Measurements from ENCODE around the gene EMSY. TPM values are rescaled to one million over a fixed set of nuclear protein-coding genes. Genes with fewer than 3 reads are reported as not detected.

EMSY gene
- total RNA-seq, 1 donor from 2014 or later = 28.9 TPM

DNA sequence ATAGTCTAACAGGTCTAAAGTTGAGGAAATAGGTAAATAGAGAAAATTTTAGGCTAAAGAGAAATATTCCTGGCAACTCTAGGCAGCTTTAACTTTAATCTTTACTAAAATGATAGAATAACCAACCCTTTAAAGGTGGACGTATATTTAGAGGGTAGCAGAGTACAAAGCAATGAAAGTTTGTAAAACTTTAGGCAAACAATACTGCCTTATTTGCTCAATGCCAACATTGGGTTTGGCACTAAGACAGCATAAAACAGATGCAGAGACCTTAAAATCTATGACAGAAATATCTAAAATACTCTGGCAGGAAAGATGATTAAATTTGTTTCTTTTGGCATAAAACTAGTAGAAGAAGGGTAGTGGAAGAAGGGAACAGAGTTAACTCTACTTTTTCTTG is 70.7 kb downstream of the EMSY start:
- FAIRE-seq (no peak), DNase-seq (ENCODE audit: low spot score in 2 of 2) (no peak)

DNA sequence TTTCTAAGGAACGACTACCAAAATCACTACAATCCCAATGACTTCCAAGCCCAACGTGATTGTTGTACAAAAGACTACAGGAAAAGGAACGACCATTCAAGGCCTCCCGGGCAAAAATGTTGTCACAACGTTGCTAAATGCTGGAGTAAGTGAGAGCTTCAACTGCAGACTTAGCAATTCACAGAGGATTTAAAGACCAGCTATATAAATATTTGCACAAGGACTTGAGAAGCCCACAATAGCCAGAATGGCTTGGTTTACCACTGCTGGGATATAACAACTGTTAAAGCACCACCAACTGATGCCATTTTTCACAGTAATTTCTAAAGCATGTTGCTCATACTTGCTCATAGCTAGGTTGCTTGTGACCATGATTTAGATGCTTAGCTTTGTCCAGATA is 78.3 kb downstream of the EMSY start:
- DNase-seq (ENCODE audit: low spot score in 2 of 2) (no peak), FAIRE-seq (no peak)

DNA sequence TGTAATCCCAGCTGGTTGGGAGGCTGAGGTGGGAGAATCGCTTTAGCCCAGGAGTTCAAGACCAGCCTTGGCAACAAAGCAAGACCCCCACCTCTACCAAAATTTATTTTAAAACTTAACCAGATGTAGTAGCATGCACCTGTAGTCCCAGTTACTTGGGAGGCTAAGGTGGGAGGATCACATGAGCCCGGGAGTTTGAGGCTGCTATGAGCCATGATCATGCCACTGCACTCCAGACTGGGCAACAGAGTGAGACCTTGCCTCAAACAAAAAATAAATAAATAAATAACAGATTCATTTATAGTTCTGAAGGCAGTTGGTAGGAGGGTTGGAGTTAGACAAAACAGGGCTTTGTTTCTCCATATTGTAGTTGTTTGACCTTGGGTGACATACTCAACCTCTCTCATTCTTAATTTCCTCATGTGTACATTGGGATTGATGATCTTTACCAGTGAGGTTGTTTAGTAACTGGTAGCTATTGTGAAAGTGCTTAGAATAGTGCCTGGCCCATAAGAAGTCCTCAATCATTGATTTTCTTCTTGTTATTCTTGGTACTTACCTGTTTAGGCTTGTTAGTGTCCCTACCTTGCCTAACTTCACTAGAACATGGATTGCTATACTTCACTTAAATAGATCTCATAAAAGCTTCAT is 79.1 kb downstream of the EMSY start:
- no peak for FAIRE-seq
- no peak for DNase-seq (ENCODE audit: low spot score in 2 of 2)

DNA sequence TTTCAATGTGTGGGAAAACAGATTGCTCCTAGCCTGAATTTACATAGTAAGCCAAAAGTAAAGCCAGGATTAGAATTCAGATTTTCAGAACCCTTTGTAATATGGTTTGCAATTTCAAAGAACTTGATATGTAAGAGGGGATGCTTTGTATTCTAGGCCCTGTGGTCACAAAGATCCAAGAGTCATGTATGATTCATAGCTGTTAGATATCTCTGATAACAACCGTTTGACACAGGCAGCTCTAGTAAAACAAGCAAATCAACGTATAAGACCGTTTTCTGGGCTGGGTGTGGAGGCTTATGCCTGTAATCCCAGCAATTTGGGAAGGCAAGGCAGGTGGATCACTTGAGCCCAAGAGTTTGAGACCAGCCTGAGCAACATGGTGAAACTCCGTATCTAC is 79.6 kb downstream of the EMSY start:
- FAIRE-seq = no peak

DNA sequence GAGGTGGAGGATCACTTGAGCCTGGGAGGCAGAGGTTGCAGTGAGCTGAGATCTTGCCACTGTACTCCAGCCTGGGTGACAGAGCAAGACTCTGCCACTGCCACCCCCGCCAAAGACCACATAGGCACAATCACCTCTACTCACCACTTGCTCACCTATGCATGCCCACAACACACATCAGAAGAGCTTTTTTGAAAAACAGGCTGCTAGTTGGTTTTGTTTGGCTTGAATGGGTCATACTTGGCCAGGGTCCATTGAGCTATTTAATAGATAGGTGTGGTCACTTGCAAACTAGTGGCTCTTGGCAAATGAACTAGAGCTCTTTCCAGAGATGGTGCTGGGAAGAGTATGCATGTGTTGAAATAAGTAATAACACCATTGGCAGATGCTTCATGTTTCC is 80.1 kb downstream of the EMSY start:
- no peak for DNase-seq (ENCODE audit: low spot score in 2 of 2)
- no peak for FAIRE-seq

More for the DNA sequence above, 79.6 kb downstream of the EMSY start:
- no peak for DNase-seq (ENCODE audit: low spot score in 2 of 2)

DNA sequence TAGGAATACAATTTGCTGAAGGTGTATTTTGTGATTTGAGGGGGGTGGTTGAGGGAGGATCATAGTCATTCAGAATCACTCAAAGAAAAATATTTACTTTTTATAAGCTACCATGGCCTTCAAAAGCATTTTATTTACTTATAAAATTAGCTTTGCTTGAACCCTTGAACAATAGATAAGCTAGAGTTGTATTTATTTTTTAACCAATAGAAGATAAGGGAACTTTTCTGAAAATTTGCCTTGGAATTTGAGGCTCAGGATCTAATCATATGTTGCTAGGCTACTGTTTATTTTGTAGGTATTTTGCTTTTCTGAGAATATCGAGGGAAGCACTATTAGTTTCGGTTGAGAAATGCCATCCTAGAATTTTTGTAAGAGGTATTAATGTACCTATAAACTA is 82.1 kb downstream of the EMSY start:
- no peak for FAIRE-seq
- no peak for DNase-seq (ENCODE audit: low spot score in 2 of 2)

DNA sequence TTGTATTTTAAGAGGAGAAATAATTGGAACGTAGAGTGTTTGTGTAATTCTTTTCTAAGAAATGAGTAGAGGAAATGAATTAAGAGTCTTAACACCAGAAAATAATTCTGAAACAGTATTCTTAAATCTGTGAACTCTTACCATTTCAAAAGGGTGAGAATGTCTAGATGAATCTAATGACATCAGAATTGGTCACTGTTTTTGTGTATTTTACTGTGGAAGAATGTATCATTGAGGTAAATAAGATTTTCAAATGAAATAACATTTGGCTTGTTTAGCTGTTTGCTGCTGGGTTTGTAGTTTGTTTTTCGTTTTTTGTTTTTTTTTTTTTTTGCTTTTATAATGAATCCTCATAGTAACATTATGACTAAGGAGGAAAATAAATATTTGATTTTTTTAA is 97.6 kb downstream of the EMSY start:
- FAIRE-seq (peak; percentile 72), DNase-seq (ENCODE audit: low spot score in 2 of 2) (no peak)

DNA sequence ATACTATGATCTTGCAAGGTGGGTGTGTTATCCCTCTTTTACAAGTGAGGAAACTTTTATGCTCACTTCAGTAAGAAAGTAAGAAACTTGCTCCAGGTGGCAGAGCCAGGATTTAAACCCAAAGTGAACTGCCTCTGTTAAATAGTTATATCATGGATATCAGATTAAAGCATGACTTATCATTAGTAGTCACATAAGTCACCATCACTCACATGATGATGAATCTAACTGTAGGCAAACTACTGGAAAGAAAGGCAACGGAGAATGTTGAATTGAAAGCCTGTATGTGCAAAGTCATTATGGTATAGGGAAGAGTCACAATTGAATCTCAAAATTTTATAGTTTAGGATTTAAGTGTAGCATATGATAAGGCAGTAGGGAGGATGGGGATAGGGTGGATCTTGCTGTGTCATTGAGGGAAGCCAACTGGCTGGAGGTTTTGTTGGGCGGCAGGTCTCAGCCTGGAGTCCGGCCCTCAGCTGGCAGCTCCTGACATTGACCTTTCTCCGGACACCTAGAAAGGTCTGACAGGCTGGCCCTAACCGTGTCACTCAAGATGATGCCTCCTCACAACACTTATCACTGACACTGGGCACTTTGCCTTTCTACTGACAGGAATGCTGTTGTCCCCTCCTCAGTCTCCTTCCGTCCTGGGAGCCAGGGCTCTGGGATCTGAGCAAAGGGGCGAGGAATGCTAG is 98.3 kb downstream of the EMSY start:
- FAIRE-seq (no peak), DNase-seq (ENCODE audit: low spot score in 2 of 2) (no peak)

DNA sequence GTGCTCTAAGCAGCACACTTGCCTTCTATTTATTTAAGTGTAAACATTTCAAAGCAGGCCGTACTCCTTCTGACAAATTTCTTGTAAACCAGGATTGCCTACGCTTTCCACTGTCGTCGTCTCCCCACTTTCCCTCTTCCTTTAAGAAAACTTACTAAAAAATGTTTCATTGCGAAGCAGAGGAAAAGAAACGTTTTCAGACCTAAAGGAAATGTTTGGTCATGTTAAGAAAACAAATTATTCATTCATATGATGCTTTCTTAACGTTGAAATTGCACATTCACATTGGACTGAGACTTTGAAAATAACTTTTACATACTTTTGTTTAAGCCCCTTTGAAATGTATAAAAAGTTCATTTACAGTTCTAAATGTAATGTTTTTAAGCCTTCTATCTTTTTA is 106.0 kb downstream of the EMSY start:
- FAIRE-seq (no peak), DNase-seq (ENCODE audit: low spot score in 2 of 2) (no peak)

DNA sequence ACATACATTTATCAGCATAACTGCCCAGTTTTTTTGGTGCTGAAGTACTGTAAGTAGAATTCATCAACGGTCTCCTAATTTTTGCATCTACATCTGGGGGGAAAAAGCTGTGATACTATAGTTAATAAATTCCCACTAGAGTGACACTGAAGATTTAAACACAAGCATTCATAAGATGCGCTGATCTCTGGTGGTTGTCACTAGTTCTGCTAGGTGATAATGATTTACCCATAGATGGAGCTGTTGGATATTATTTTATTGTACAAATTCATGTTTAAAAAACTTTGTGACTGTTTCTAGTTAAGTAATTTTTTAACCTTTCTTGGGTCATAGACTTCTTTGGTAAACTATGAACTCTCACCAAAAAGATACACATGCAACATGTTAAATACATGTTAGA is 106.6 kb downstream of the EMSY start:
- FAIRE-seq = no peak
- no peak for DNase-seq (ENCODE audit: low spot score in 2 of 2)

DNA sequence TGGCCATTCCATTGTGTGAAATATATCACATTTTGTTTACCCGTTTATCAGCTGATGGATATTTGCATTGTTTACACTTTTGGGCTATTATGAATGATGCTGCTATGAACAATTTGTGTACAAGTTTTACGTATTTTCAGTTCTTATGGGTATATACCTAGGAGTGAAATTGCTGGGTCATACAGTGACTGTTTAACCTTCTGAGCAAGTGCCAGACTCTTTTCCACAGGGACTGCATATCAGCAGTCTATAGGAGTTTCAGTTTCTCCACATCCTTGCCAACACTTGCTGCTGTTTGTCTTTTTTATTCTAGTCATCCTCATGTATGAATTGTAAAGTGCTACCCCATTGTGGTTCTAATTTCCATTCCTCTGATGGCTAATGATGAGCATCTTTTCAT is 108.2 kb downstream of the EMSY start:
- DNase-seq (ENCODE audit: low spot score in 2 of 2) (no peak), FAIRE-seq (no peak)

DNA sequence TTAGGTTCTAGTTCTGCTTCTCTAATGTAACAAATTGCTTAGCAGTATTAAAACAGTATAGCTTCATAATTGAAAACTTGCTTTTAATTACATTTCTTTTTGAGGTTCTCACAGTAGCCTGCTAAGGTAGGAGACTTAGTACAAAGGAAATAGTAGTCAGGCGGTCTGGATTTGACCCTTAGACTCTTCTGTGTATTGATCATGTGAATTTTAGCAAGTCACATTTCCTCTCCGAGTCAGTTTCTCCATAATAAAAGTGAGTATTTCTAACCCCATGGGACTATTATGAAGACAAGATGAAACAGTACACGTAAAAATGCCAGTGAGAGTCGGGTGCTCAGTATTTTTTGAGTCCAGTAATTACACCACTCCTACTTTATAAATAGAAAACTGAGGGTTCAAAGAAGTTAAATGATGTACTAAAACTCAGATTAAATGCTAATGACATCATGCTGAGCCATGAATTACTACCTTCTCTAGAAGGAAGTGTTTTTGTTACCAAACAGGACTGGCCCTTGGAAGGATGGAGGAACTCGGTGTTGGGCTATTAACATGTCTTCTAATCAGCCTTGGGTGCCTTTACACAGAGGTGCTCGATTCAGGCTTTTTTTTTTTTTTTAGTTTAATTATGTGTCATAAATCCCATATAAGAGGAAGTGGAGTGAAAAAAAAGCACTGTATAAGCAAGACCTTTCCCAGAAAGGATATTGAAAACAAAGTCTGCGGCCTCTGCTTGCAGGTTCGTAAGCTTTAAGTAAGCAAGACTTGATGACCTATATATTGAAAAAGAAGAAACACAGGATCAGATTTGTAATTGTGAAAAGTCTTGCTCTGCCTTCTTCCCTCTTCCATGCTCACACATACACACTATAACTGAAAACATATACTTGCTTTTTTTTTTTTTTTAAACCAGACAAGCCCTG is 109.0 kb downstream of the EMSY start:
- DNase-seq (ENCODE audit: low spot score in 2 of 2) (no peak), FAIRE-seq (no peak)

DNA sequence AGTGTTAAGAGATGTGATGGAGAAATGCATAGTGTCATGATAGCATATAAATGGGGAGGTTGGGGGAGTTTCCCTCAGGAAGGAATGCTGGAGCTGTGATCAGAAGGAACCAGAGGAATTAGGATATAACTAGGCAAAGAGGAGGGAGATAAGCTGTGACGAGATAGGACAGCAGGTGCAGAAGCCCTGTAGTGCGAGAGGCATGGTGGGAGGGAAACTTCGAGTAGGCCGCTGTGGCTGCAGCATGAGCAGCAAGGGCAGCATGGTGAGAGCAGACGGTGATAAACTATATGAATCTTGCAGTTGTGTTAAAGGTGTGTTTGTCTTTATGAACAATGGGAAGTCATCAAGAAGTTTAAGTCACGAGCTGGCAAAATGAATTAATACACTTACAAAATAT is 109.9 kb downstream of the EMSY start:
- FAIRE-seq (no peak), DNase-seq (ENCODE audit: low spot score in 2 of 2) (no peak)

DNA sequence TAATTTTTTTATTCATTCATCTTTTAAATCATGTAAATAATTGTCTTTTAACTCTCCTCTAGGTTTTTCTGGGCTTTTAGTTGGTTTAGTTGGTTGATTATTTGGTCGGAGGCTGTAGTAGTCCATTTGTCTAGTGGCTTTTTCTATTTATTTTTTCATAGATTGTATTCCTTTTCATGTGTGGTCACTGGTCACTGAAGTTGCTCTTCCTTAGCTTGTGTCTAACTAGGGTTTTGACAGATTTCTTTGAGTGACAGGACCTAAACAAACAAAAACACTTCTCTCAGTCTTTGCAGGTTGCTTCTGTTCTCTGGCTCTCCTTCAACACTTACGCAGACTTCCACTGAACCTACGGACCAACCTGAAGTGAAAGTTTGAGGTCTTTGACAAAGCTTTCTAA is 112.6 kb downstream of the EMSY start:
- FAIRE-seq (no peak), DNase-seq (ENCODE audit: low spot score in 2 of 2) (no peak)

DNA sequence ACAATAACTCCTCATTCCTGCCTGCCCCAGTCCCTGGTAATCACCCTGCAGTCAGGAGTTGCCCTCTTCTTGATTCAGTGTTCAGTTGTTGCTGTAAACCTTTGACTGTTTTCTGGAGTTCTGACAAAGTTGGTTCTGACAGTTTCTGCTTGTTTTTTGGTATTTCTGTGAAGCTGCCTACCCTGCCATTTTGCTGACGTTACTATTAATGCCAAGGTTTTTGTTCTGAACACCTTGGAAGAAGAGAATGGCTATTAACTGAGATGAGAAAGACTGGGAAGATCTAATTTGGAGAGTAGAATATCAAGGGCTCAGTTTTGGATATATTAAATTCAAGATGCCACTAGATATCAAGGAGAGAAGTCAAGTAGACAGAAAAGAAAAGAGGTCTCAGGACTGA is 113.7 kb downstream of the EMSY start:
- no peak for FAIRE-seq
- DNase-seq (ENCODE audit: low spot score in 2 of 2) = no peak

DNA sequence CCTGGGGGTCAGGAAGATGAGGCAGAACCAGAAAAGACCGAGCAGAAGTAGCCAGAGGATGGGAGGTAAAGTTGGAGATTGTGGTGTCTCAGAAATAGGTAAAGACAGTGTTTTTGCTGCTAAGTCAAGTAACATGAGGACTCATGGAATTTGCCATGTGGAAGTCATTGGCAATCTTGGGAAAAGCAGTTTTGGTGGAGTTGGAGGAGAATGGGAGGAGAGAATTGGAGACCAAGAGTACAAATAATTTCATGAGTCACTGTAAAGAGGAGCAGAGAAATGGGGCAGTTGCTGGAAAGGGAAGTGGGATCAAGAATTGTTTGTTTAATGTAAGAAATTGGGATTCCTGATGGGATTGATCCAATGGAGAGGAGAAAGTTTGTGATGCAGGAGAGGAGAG is 114.1 kb downstream of the EMSY start:
- FAIRE-seq = no peak

DNA sequence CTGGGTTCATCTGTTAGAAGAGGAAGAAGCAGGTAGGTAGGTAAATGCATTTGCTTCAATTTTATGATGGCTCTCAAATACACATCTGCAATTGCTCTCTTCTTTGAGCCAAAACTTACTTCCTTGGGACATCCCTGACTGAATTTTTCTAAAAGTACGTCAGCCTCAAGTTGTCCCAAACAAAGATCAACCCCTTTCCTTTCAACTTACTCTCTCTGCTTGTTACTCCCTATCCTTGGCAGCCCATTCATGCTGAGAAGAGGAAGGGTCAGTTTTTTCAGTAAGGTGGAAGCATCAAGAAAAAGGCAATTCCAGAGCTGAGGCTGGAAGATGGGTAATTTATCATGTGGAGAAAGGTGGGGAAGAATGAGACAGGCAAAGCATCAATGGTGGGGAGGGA is 114.5 kb downstream of the EMSY start:
- FAIRE-seq (no peak), DNase-seq (ENCODE audit: low spot score in 2 of 2) (no peak)

More for the DNA sequence above, 114.1 kb downstream of the EMSY start:
- no peak for DNase-seq (ENCODE audit: low spot score in 2 of 2)

DNA sequence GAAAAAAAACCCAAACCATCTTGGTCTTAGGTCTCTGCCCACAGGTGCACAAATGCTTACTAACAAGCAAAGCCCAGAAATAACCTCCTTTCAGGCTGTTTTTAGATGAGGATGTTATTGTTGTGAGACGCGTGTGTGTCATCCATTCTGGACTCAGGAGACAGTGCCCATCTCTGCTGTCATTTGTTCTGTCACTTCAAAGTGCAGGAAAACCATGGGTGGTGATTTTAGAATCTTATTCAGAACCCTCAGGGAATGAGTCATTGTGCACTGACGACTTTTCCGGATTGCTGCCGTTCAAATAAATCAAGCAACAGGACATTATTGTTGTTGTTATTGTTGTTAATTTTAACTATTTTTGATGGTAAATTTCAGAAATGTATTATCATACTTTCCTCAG is 115.4 kb downstream of the EMSY start:
- DNase-seq (ENCODE audit: low spot score in 2 of 2) (peak in 1 of 2 donors; percentile 22), FAIRE-seq (no peak)

DNA sequence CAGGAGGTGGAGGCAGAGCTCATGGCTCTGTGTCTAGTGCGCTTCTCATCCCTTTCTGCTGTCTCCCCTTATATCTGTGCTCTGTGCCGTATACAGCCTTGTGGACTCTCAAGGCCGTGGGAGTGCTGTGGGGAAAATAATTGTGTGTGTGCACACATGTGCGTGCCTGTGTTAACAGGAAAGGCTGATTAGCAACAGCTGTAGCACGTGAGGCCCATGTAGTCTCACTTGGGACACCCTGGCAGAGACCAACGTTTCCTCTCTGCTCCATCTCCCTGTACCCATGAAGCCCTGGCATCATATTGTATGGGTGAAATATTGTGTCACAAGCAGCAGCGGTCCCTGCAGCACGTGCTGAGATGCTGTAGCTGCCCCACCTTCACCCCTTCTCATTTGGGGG is 116.4 kb downstream of the EMSY start:
- FAIRE-seq = no peak

DNA sequence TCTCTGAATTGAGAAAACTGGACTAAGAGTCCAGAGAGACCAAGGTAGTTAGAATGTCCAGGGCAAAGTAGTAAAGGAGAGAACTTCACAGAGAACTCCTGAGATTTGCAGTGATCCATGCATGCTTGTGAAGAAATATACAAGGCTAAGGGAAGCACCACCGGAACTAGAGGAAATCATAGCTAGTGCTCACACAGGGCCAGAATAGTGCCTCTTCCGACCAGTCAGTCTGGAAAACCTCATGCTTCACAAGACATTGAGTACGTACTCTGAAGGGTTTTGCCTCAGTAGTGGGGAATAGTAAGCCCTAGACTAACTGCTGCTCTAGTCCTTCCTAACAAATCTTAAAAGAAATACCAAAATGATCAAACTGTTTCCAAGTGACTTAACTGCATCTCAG is 117.7 kb downstream of the EMSY start:
- no peak for FAIRE-seq
- DNase-seq (ENCODE audit: low spot score in 2 of 2) = no peak

More for the DNA sequence above, 116.4 kb downstream of the EMSY start:
- no peak for DNase-seq (ENCODE audit: low spot score in 2 of 2)

DNA sequence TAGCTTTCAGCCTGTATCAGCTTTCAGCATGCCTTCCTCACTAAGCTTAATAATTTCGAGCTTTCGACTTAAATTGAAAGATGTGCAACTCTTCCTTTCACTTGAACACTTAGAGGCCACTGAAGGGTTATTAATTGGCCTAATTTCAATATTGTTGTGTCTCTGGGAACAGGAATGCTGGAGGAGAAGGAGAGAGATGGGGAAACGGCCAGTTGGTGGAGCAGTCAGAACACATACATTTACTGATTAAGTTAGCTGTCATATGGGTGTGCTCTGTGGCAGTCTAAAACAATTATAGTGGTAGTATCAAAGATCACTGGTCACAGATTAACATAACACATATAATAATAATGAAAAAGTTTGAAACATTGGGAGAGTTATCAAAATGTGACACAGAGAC is 119.5 kb downstream of the EMSY start:
- no peak for DNase-seq (ENCODE audit: low spot score in 2 of 2)
- no peak for FAIRE-seq

Data from frontal cortex (tissue), 4 donors.